Hematopoietic multipotent progenitor cell treated with erythropoietin and hydrocortisone succinate and interleukin-3 and kit ligand, for 6 days (in vitro differentiated cells): ENCODE measurements around the gene SHANK1.
"Not testable (repeated sequence)": the region's sequence is repeated elsewhere in the genome, so short reads cannot be mapped to it uniquely, and the experiment has no call there.

ENCODE experiments used
- DNase-seq: peaks from one replicate; pipeline ENCODE4 v3.0.0-alpha.2; 2015

SHANK1 gene

DNA sequence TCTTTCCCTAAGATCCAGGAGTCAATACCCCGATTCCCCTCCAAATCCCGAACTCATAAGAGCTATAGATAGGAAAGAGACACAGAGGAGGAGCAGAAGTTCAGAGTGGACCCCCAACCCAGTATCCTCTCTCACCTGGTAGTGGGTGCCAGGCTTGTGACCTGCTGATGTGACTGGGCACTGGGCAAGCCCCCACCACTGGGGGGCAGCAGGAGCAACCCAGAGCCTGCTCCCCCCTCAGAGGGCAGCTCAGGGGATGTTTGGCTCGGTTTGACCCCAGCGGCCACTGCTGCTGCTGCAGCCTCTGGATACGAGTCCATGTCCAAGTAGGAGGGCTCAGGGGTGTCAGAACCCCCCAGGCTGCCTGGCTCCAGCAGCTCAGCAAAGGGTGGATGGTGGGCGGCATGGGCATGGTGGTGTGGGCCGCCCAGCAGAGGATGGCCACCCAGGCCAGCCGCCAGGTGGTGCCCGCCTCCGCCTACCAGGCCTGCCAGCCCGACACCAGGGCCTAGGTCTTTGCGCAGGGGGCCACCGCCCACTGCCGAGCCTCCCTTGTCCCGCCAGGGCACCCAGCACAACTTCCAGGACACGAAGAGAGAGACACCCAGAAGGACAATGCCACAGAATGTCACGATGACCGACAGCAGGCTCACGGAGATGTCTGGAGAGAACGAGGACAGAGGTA, 87.3 kb downstream of the SHANK1 start:
- DNase-seq = no peak

DNA sequence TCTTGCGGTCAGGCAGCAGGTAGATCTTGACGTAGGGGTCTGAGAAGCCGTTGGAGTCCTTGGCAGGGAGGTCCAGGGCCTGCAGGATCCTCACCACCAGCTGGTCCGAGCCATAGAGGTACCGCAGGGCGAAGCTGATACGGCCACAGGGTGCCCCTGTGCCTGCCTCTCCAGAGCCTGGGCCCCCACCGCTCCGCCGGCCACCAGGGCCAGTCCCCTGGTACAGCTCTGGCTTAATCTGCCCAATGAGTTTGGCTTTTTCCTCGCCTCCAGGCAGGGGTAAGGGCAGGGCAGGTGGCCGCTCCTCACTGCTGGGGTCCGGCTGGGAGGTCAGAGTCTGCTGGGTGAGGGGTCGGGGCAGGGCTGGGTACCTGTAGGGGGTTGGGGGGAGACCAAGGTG, 89.8 kb downstream of the SHANK1 start:
- no peak for DNase-seq

DNA sequence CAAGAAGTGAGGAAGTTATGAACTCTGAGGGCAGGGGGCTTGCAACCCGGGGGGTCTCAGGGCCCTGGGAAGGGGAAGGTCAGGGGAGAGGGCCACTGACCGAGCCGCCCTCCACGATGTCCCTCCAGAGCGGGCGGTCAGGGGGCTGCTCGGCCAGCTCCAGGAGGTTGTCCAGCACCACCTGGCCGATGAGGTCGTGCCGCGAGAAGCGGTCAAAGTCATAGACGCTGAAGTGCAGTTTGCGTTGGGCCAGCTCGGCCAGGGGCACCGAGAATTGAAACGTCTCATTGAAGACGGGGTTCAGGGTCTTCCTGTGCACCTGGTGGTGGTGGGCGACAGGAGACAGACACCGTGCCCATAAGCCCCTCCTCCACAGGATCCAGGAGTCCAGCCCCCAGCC, 90.4 kb downstream of the SHANK1 start:
- DNase-seq = no peak

DNA sequence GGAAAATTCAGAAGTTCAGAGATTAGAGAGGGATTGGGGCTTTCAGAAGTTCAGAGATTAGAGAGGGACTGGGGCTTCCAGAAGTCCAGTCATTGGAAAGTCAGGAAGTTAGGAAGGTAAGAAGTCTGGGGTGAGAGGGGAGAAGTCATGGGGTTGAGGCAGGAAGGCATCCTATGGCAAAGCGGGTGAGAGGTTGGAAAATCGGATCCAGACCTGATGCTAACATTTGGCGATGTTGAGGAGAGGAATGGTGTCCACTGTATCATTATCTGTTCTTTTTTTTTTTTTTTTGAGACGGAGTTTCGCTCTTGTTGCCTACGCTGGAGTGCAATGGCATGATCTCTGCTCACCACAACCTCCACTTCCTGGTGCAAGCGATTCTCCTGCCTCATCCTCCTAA, 91.1 kb downstream of the SHANK1 start:
- no peak for DNase-seq

DNA sequence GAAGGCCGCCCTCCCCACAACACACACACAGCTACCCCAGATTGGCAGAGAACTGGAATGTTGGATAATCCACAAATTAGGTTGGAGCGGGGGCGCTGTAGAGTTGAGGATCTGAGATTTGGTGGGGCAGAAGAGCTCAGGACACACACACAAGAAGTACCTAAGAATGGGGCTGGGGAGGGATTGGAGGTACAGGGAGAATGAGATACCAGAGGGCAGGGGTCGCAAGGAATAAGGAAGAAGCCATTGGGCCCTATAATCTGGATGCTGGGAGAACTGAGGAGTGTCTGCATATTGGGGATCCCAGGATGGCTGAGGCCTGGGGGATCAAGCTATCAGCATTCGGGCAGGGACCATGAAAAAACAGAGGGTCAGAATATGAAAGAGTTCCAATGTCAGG, 91.5 kb downstream of the SHANK1 start:
- no peak for DNase-seq

DNA sequence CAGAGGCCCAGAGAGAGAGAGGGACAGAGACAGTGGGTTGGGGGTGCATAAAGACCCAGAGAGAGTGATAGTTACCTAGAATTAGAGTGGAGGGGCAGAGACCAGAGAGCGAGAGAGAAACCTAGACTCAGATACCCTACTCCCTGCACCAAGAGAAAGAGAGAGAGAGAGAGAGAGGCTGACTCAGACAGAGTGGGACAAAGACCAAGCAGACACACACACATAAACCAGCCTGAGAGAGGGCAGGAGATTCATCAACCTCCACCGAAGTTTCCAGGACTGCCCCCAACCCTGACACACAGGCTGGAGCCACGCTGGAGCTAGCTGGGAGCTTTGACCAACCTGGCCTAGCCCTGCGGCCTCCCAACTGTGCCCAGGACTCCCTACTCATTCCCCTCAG, 92.8 kb downstream of the SHANK1 start:
- no peak for DNase-seq

DNA sequence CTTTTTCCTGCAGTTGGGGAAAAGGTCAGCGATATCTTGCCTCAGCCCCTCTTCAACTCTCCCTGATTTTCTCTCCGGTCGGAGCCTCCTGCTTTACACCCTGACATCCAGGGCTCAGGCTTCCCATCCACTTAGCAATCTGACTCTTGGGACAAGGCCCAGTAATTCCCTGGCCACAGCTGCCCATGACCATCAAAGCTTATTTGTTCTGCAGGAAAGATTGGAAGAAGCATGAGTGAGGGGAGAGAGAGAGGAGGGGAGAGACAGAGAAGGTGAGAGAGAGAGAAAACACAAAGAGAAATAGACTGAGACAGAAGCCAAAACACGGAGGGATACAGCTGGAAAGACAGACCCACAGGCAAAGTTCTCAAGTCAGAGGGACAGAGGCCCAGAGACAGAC, 93.6 kb downstream of the SHANK1 start:
- no peak for DNase-seq

DNA sequence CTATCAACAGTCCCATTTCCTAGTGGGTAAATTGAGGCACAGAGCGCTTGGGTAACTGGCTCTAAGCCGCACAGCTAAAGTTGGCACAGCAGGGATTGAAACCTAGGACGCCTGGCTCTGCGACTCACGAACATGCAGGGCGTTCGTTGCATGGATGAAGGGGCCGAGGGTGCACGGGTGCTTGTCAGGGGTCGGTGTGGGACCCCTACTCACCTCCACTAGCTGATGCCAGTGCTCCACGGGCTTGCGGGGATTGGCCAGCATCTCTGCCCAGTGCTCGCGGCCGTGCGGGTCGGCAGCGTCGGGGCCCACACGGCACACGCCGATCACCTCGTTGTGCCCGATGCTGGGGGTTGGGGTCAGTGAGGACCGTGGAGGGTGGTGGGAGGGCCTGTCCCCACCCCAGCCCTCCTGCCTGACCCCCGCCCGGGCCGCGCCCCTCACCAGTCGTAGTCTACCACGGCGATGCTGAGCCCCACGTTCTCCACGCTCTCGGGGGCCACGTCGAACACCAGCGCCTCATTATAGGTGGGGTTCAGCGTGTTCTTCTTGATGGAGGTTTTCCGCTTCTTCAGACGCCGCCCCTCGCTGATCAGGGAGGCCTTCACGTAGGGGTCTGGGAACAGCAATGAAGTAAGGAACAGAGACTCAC, 94.5 kb downstream of the SHANK1 start:
- DNase-seq = no peak

DNA sequence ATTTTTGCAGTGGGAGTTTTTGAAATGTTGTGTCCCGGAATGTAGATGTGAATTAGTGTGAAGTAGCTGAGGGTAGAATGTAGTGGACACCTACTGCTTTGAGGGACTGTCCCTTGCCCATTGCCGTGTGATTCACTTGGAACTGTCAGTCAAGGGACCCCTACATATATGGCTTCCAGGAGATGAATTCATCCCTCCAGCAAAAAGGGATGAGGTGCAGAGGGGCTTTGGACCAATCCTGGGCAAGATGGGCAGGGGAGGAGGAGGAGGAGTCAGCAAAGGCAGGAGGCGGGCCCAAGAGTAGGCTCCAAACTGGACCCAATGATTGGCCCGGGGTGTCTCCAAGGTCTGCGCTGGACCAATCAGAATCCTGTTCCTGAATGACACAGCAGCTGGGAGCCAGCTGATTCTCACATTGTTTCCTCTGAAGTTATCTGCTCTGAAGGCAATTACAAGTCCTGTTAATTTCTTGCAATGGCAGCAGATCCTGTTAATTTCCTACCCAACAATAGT, 99.2 kb downstream of the SHANK1 start:
- DNase-seq = not testable (repeated sequence)

DNA sequence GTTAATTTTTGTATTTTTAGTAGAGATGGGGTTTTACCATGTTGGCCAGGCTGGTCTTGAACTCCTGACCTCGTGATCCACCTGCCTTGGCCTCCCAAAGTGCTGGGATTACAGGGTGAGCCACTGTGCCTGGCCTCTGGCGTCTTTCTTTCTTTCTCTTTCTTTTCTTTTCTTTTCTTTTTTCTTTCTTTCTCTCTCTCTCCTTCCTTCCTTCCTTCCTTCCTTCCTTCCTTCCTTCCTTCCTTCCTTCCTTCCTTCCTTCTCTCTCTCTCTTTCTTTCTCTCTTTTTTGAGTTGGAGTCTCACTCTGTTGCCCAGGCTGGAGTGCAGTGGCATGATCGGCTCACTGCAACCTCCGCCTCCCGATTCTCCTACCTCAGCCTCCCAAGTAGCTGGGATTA, 100.4 kb downstream of the SHANK1 start:
- DNase-seq = not testable (repeated sequence)

DNA sequence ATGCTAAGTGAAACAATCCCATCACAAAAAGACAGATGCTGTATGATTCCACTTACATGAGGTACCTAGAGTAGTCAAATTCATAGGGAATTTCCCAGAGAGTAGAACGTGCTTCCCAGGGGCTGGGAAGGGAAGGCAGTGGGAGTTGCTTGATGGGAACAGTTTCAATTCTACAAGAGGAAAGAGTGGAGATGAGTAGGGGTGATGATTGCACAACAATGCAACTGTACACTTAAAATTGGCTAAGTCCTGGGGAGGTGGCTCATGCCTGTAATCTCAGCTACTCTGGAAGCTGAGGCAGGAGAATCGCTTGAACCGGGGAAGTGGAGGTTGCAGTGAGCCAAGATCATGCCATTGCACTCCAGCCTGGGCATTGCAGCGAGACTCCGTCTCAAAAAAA, 101.2 kb downstream of the SHANK1 start:
- DNase-seq = not testable (repeated sequence)

DNA sequence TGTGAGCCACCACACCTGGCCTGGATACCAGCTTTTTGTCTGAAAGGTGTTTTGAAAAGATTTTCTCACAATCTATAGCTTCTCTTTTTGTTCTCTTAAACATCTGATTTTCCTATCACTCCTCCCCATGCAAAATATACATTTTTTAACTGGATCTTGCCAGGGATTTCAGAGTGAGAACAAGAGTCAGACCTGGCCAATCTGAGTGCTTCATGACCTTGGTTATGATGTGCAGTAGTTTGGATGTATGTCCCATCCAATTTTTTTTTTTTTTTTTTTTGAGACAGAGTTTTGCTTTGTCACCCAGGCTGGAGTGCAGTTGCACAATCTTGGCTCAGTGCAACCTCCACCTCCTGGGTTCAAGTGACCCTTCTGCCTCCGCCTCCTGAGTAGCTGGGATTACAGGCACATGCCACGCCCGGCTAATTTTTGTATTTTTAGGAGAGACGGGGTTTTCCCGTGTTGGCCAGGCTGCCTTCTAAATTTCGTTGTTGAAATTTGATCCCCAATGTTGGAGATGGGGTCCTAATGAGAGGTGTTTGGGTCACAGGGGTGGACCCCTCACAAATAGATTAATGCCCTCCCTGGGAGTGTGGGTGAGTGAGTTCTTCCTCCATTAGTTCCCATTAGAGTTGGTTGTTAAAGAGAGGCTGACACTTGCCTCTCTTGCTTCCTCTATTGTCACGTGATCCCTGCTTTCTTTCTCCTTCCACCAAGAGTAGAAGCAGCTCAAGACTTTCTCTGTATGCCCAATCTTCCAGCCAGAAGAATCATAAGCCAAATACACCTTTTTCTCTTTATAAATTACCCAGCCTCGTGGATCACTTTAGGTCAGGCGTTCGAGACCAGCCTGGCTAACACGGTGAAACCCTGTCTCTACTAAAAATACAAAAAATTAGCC, 106.8 kb downstream of the SHANK1 start:
- not testable (repeated sequence) for DNase-seq
